ENCODE data around the gene CARD10.

DNA sequence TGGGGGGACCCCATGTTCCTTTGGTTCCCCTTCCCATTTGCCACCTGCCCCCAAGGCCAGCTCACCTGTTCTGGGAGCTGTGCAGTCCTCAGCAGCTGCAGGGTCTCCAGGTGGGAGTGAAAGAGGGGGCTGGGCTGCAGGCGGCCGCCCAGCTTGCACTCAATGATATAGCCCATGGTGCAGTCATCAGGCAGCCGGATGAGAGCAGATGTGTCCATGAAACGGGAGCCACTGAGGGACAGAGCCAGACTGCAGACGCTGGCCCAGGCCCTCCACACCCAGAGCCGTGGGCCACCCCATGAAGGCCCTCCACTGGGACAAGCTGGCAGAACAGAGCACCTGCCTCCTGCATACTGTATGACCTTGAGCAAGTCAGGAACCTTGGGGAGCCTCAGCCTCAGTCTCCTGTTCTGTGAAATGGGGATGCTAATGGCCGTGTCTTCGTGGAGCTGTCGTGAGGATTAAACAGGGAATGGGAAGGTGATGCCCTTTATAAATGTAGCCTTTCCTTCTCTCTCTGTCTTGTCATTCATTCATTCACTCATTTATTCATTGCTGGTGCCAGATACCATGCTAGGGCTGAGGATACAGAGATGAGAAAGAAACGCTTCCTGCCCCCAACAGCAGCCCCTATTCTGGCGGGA is 44.6 kb downstream of the CARD10 start:
- TF ChIP-seq, protein P1, sequence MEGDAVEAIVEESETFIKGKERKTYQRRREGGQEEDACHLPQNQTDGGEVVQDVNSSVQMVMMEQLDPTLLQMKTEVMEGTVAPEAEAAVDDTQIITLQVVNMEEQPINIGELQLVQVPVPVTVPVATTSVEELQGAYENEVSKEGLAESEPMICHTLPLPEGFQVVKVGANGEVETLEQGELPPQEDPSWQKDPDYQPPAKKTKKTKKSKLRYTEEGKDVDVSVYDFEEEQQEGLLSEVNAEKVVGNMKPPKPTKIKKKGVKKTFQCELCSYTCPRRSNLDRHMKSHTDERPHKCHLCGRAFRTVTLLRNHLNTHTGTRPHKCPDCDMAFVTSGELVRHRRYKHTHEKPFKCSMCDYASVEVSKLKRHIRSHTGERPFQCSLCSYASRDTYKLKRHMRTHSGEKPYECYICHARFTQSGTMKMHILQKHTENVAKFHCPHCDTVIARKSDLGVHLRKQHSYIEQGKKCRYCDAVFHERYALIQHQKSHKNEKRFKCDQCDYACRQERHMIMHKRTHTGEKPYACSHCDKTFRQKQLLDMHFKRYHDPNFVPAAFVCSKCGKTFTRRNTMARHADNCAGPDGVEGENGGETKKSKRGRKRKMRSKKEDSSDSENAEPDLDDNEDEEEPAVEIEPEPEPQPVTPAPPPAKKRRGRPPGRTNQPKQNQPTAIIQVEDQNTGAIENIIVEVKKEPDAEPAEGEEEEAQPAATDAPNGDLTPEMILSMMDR (IDR thresholded peaks at IDR 0.05 in 4 of 5, conservative IDR thresholded peaks at IDR 0.05 in 1 of 5), result no peak
- TF ChIP-seq POLR2A (IDR thresholded peaks at IDR 0.05), result no peak
